ENCODE measurements around the gene SPAAR. TPM values are rescaled to one million over a fixed set of nuclear protein-coding genes. Genes with fewer than 3 reads are reported as not detected.

SPAAR gene
- total RNA-seq, 2 donors from 2014 or later = 7.6 to 13.1 TPM

Other genes with a start within 250 kb of the SPAAR start
- gene ARHGEF39, start 244.3 kb upstream of the SPAAR start, total RNA-seq = under 1 TPM; 0.18 to 0.84 TPM
- gene CA9, start 235.6 kb upstream of the SPAAR start, total RNA-seq = 1 to 10 TPM; 1.6 to 2.8 TPM
- 100 to 1,000 TPM; 523 to 604 TPM for gene TPM2, start 219.6 kb upstream of the SPAAR start, total RNA-seq
- gene TLN1, start 177.3 kb upstream of the SPAAR start, total RNA-seq = 100 to 1,000 TPM; 301 to 324 TPM
- gene CREB3, start 176.8 kb upstream of the SPAAR start, total RNA-seq = 10 to 100 TPM; 24.6 to 36.2 TPM
- gene GBA2, start 160.3 kb upstream of the SPAAR start, total RNA-seq = 10 to 100 TPM; 92.5 to 97.7 TPM
- 10 to 100 TPM; 23.6 to 34.6 TPM for gene RGP1, start 160.2 kb upstream of the SPAAR start, total RNA-seq
- not detected for gene MSMP, start 155.2 kb upstream of the SPAAR start, total RNA-seq
- 10 to 100 TPM; 21.1 to 24.3 TPM for gene NPR2, start 117.9 kb upstream of the SPAAR start, total RNA-seq
- gene SPAG8, start 97.2 kb upstream of the SPAAR start, total RNA-seq = 1 to 10 TPM; 1.3 to 1.9 TPM
- gene HINT2, start 94.4 kb upstream of the SPAAR start, total RNA-seq = 10 to 100 TPM; 53.4 to 54.3 TPM
- gene FAM221B, start 80.8 kb upstream of the SPAAR start, total RNA-seq = not detected
- 10 to 100 TPM; 14.7 to 15.6 TPM for gene TMEM8B, start 80.3 kb upstream of the SPAAR start, total RNA-seq
- gene OR13J1, start 39.1 kb upstream of the SPAAR start, total RNA-seq = not detected
- gene HRCT1, start 3.3 kb upstream of the SPAAR start, total RNA-seq = 1 to 10 TPM; 4.6 to 9.3 TPM
- gene OR2S2, start 48.7 kb downstream of the SPAAR start, total RNA-seq = not detected
- gene RECK, start 127.4 kb downstream of the SPAAR start, total RNA-seq = 1 to 10 TPM; 8.1 to 8.9 TPM
- 10 to 100 TPM; 14.7 to 19.7 TPM for gene GLIPR2, start 227.2 kb downstream of the SPAAR start, total RNA-seq

All from left cardiac atrium (tissue), 2 donors.